Muscle of arm (tissue), 12 donors: ENCODE measurements around the gene CDK17. TPM values are rescaled to one million over a fixed set of nuclear protein-coding genes. Genes with fewer than 3 reads are reported as not detected.
"Not testable (repeated sequence)": the region's sequence is repeated elsewhere in the genome, so short reads cannot be mapped to it uniquely, and the experiment has no call there.

Source experiments
- DNase-seq: peaks from one replicate; pipeline ENCODE4 v3.0.0-alpha.2; 2013
- polyA plus RNA-seq, 12 donors: library from polyadenylated mRNA; unstranded; fragments of 120-200 nt; gene quantifications; one replicate each; pipeline ENCODE4 v1.2.1, GENCODE V29; 2013; ENCODE audit not compliant: insufficient read length in 12 of 12

CDK17 gene
- polyA plus RNA-seq, 12 donors: 24.3 to 41.6 (median 31.8) TPM; not detected in 1

DNA sequence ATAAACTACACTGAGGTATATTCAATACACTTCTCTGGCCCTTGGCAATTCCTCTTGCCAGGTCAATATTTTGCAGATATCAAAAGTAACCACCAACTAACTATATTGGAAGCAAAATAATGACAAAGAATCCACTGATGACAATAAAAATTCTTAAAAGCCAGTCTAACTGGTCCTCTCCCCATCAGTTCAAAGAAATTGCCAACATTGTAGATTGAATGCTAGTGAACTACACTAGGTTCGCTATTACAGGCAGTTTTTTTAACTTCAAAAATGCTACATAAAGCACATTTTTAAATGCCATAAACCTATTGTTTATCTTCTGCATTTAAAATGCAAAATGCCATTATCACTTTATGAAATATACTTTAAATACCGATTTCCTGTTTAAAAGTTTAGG lies 4.0 kb downstream of the CDK17 start:
- no peak for DNase-seq

DNA sequence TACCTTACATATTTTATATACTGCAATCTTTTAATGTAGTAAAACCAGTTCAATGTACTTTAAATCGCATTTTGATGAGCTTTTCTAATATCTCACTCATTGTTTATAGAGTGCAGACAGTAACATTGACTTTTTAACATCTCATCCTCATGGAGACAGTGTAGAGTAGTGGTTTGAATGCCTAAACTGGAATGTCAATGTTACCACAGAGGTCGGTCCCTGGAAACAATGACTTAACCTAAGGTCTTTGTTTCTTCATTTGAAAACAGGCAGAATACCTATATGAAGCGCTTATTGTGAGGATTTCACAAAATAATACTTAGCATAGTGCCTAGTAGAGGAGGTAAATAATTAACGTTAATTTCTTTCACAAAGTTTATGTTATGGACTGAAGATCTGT lies 5.0 kb downstream of the CDK17 start:
- no peak for DNase-seq

DNA sequence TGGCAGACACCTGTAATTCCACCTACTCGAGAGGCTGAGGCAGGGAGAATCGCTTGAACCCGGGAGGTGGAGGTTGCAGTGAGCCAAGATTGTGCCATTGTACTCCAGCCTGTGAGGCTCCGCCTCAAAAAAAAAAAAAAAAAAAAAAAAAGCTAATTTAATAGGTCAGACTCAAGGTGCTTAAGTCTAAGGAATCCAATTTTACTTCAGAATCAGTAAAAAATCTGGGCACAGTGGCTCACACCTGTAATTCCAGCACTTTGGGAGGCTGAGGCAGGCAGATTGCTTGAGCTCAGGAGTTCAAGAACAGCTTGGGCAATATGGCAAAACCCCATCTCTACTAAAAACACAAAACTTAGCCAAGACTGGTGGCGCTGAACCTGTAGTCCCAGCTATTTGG lies 7.0 kb downstream of the CDK17 start:
- not testable (repeated sequence) for DNase-seq

DNA sequence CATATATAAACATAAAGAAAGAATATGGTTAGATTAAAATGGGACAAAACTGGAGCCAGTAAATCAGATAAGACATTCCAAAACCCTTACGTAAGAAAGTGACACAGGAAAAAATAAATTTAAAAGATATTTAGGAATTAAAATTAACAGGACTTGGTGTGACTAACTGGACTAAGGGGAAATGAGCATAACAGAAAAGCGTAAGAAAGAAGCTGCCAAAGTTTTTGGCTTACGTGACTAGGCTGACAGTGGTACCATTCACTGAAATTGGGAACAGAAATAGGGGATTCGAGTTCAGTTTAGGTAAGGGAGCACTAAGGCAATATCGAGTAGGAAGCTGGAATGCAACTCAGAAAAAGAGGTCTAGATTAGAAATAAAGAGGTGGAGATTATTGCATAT lies 7.8 kb downstream of the CDK17 start:
- DNase-seq: no peak

DNA sequence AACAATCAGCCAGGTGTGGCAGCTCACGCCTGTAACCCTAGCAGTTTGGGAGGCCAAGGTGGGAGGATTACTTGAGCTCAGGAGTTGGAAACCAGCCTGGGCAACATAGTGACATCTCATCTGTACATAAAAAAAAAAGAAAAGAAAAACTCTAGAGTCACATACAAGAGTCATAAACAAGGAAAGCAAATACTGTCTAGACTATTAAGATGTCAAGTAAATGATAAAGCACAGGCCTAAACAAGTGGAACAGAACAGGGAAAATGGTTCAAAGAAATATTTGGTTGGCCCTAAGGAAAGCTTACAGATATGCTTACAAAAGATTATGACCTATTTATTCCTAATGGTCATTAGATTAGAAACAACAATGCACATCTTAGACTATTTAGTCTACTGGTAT lies 12.3 kb downstream of the CDK17 start:
- DNase-seq: no peak

DNA sequence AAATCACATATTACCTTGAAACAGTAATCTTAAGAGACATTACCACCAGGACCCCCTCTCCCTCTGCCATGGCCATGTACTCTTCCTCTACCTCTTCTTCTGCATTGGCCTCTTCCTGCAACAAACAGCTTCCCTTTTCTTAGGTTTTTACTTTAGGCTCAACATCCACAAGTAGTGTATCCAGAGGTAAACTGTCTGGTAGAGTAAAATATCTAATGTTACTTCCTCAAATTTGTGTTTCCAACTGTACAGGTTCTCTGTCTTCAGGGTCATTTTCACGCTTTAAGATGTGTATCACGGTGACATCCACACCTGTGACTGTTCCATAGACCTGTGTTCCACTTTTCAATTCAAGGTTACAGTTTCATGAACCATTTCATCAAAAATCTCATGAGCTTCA lies 13.4 kb downstream of the CDK17 start:
- no peak for DNase-seq

DNA sequence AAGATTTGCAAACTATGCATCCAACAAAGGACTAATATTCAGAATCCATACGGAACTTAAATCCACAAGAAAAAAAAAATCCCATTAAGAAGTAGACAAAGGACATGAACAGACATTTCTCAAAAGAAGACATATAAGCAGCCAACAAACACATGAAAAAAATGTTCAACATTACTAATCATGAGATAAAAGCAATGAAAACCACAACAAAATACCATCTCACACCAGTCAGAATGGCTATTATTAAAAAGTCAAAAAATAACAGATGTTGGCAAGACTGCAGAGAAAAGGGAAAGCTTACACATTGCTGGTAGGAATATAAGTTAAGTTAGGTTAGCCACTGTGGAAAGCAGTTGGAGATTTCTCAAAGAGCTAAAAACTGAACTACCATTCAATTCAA lies 16.2 kb downstream of the CDK17 start:
- DNase-seq: no peak

DNA sequence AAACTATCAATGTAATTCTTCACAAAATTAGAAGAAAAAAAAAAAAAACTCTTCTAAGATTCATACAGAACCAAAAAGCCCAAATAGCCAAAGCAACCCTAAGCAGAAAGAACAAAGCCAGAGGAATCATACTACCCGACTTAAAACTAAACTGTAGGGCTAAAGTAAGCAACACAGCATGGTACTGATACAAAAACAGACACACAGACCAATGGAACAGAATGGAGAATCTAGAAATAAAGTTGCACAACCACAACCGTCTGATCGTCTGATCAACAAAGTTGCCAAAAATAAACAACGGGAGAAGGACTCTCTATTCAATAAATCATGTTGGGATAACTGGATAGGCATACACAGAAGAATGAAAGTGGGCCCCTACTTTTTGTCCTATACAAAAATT lies 16.9 kb downstream of the CDK17 start:
- DNase-seq: no peak

DNA sequence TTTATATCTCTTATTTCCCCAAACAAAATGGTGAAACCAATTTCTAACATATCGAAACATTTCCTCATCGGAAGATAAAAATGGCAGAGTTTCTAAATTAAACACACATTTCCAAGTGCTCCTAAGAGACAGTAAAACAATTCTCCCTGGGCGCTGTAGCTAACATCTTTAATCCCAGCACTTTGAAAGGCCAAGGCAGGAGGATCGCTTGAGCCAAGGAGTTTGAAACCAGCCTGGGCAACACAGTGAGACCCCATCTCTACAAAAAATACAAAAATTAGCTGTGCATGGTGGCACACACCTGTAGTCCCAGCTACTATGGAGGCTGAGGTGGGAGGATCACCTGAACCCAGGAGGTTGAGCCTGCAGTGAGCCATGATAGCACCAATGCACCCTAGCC lies 20.5 kb downstream of the CDK17 start:
- DNase-seq: not testable (repeated sequence)

DNA sequence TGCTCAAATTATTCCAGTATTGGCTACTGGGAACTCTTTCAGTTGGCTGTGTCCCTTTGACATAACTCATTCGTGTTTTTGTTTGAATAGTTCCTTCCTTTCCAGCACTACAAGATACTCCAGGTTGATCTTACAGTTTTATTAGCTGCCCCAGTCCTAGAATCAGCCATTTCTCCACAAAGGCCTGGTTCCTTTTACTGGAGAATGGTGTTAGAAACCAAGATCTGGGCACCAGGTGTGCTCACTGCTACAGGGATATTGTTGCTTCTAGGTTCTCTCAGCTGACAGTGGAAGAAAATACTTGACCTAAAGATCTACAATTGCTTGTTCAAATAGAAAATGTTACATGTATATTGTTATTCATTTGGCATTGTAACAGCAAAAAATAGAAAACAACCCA lies 21.9 kb downstream of the CDK17 start:
- DNase-seq: no peak

DNA sequence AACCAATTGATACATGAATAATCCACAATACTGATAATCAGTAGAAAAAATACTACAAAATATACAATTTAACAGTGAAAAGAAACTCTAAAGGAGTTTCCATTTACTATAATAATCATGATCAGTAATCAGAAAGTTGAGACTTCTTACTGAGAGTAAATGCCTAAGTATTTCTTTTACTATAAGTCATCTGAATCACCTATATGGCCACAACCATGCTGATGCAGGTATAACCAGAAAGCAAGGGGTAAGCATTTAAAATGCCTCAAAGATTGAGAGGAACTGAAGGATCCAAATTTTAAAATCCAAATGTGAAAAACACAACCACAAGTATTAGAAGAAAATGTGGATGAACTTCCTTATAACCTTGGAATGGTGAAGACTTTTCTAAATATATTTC lies 23.4 kb downstream of the CDK17 start:
- DNase-seq: no peak

DNA sequence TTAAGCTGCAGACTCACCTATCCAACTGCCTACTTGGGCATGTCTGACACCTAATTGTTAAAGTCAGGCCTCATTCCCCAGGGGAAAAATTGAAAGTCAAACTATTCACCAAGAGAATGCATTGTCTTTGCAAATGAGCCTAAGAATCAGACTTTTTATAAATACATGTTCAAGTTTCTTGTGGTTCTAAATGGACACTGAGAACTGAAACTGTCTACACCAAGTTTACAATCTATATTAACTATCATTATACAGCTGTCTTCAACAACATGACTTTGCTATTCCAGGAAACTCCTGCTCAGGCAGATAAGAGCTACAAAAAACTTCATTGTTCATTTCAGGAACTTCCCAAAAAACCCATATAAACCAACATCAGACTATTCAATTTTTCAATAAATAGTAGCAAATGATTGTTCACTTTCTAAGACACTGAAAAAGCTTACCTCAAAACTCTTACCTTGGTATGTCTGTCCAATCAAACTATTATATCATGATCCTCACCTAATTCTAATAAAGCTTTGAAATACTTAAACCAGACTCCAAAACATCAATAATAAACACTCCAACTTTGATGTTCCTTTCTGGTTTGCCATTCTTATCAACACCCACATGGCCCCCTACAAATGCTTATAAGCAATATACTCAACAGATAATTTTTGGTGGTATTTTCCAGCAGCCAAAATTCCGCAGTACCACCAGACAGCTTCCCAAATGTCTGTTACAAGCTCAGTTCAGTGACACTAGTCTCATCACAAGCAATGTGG lies 24.2 kb downstream of the CDK17 start:
- no peak for DNase-seq

DNA sequence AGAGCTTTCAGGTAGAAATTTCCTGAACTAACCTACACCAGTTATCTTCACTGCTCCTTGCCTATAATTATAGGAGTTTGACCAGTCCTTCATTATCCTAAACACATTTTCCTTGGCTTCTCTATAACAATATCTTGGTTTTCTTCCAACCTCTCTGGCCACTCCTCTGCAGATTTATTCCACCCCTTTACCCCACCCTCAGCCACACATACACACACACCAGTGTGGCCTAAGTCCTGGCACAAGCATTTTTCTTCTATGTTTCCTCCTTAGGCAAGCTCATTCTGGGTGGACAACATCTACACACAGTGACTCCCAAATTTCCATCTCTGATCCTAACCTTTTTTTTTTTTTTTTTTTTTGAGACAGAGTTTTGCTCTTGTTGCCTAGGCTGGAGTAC lies 25.1 kb downstream of the CDK17 start:
- DNase-seq: no peak

DNA sequence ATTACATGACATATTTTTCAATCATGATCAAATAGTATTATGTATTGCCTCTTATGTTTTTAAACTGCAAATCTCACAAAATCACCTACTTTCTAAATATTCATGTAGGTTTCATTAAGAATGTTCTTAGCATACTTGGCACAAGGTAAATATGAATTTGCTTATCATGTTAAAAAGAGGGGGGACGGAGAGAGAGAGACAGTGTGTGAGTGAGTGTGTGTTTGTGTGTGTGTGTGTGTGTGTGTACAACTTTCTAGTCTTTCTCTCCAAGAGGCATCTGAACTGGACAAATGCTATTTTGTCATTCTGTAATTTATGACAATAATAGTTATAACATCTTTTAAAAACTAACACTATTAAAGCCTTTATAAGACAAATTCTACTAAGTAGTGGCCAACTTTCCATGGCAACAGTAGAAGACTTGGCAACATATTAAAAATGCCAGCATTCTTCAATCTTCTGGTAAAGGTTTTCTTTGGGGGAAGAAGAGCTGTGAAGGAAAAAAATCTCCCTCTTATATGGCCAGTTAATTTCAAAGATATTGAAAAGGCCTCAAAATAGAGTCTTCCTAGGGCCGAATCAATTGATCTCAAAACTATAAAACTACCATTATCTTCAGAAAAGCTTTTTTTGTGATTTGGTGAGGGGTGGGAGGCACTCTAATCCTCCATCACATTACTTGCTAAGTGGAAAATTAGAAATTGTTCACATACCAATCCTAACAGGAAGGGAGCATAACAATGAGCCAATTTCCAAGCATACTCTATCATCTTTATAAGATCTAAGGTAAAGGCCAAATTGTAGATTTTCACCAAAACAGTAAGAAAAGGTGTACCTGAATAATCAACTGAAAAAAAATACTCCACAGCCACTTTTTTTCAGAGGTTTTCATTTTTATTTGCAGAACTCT lies 28.2 kb downstream of the CDK17 start:
- DNase-seq: no peak

DNA sequence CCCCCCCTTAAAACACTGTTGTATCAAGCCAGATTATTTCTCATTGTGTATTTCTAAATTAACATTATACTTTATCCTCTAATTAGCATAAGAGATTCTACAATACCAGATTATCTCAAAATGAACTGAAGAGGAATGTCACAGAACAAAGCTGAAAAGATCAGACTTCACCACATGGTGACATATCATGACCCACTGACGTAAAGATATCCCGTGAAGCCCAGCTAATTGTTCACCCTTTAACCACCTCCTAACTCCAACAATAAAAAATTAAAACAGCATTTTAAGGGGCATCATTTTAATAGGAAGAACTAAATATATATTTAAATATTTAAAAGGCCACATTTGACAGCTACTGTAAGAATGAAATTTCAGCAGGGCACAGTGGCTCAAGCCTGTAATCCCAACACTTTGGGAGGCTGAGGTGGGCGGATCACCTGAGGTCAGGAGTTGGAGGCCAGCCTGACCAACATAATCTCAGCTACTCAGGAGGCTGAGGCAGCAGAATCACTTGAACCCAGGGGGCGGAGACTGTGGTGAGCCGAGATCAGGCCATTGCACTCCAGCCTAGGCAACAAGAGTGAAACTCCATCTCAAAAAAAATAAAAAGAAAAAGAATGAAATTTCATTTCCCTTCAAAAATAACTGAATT lies 29.0 kb downstream of the CDK17 start:
- DNase-seq: no peak

DNA sequence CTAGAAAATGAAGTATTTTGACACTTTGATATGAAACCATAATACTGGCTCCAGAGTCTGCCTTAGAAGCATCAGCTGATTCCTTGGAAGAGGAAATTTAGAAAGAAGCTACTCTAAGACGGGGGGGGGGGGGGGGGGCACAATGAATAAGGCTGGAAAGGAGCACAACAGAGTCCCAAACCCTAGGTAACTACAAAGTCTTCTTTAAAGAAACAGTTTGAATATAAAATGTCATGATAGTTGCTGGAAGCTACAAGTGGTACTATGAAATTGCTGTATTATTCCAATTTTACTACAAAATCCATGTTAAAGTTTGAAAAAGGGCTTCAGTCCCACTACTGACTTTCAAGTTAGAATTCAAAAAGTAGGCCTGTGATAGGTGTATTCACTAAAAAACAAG lies 31.6 kb downstream of the CDK17 start:
- DNase-seq: no peak

DNA sequence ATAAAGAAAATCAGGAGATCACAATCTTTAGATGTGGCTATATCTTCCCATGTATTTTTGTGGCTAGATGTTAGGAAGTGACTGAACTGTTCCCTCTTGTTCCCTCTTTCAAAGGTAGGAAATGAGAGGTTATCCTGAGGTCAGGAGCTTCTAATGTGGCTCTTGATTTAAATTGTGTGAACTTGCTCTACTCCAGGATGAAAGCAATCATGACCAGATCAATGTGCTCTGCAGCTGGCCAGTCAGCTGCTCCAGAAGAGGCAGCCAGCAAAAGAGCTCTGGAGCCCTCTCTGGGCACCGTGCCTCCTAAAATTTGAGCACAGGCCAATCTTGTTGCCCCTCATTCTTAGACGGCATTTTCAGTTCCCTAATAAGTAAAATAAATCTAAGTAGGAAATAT lies 32.0 kb downstream of the CDK17 start:
- peak; percentile 34 for DNase-seq

DNA sequence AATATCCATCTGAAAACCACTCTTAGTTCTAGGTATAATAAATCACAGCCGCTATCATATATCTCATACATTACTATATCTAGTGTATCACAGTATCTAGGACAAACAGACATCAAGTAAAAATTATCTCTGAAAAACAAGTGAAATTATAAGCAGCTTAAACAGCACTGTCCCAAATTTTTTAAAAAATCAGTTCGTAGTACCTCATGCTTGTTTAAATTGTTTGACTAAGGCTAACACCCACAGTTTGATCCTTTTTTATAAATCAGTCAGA lies 33.9 kb downstream of the CDK17 start:
- DNase-seq: no peak

DNA sequence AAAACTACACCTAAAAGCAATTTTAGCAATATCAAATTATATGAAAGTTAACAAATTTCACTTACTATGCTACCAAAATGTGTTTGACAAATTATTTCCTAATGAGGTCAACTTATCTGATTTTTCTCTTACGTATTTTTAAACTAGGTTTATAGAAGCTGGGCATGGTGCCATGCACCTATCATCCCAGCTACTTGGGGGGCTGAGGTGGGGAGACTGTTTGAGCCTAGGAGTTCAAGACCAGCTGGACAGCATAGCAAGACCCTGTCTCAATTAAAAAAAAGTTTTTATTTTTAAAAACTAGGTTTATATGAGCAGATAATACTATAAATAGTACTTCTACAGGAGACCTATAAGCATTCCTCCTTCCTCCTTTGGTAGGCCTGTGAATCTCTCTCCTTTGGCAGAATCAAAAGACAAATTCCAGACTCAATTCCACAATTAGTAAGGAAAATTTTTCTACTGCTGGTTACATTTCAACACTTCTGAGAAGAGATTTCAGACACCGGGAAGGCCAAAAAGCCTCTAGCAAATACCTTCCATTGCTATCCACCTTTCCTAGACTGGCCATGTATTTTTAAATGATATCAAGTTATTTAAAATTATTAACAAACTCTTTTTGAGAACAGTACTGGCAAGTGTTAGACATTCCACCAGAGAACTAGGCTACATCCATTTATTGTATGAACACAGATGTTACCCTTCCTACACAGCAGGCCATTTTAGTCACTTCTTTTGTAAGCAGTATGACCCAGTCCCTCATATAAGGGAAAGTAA lies 34.4 kb downstream of the CDK17 start:
- DNase-seq: no peak

DNA sequence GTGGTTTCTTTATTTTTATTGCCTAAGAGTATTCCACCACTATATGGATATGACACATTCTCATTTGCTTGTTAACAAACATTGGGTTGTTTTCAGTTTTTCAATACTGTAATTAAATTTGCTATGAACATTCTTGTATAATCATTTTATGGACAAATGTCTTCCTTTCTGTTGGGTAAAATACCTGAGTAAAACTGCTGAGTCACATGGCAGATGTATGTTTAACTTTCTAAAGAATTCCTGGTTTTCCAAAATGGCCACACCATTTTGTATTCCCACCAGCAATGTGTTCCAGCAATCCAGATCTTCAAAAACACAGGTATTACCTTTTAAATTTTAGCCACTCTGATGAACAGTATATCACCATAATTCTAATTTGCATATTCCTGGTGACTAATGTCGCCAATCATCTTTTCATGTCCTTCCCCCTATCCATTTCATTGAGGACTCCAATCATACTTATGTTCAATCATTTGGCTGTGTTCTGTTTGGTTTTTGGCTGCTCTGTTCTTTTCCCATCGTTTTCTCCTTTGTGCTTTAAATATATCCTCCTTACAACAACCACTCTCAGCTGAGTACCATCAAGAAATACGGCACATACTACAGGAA lies 36.0 kb downstream of the CDK17 start:
- no peak for DNase-seq

DNA sequence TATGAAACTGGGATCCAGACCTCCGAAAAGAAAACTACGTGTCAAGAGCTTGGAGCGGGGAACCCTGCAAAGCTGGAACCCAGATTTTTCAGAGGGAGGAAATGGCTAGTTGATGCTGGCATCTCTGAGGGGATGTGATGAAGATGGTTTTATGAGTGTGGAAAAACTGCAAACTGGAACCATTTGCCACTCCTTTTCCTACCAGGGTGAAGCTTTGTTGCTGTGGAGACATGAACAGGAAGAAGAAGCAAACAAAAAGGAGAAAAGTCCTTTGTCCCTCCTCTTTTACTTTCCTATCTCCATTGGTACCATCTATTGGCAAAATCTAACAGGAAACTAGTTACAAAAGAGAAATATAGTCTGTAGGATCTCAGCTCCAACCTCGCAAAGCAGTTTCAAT lies 39.2 kb downstream of the CDK17 start:
- no peak for DNase-seq

DNA sequence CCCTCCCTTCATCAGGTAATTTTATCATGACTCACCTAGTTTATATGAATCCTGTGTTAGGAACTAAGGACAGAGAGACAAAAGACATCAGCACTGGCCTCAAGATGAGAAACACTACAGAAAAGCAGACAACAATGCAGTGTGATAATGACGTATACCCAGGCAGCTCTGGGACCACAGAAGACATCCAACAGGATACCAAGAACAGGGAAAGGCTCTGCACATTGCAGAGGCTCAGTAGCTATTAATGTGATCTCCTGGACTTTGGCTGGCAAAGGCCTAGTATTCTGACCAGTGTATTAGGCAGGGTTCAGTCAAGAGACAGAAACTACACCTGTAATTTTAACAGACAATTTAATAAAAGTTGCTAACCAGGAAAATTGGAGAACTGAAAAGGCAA lies 39.7 kb downstream of the CDK17 start:
- DNase-seq: no peak
